Lower leg skin (tissue), 4 donors: Measurements from ENCODE around the gene TPSD1. TPM values are rescaled to one million over a fixed set of nuclear protein-coding genes. Genes with fewer than 3 reads are reported as not detected.
"Not testable (repeated sequence)": the region's sequence is repeated elsewhere in the genome, so short reads cannot be mapped to it uniquely, and the experiment has no call there.

ENCODE experiments used
- DNase-seq, 2 donors: peaks; one replicate each; pipeline ENCODE4 v3.0.0-alpha.2; 2019; ENCODE audit warnings: low spot score in 2 of 2
- H3K4me3 ChIP-seq: fragments of 200-600 bp; sonication (generic); 2 replicates; pipeline ENCODE4 v1.5.1; 2017; ENCODE audit warnings: mild to moderate bottlenecking, low read depth; ENCODE audit not compliant: poor library complexity, severe bottlenecking
- CTCF ChIP-seq, 3 donors: fragments of 450-650 bp; IDR thresholded peaks; one replicate each; pipeline ENCODE4 v1.5.1; 2016; ENCODE audit warnings: antibody characterized with exemption in 3 of 3, mild to moderate bottlenecking in 3 of 3, moderate library complexity in 2 of 3
- POLR2A ChIP-seq, 2 donors: fragments of 450-650 bp; IDR thresholded peaks; one replicate each; pipeline ENCODE4 v1.6.1; 2016 to 2017; ENCODE audit warnings: antibody characterized with exemption in 2 of 2, mild to moderate bottlenecking in 1 of 2, moderate library complexity in 1 of 2
- whole genome bisulfite sequencing, 2 donors: methylation state at CpG; one replicate each; pipeline ENCODE4 v1.1.5; 2018; 5-methylcytosine and 5-hydroxymethylcytosine counted together
- intact Hi-C: fragments of 100-400 bp; cut with DNase I; formaldehyde crosslinking; loops from one replicate; pipeline ENCODE4 v1.15.0; 2023; ENCODE audit warnings: low total_unique reads
- total RNA-seq, 4 donors: library from RNA; depleted of rRNA; stranded (reverse); fragments of >200 nt; gene quantifications; one replicate each; pipeline ENCODE4 v1.1.0, GENCODE V29; 2016

TPSD1 gene
- total RNA-seq, 4 donors from 2014 or later, result 0.93 to 7.1 (median 2.4) TPM

- no peak overlapping the region for H3K4me3 ChIP-seq
- 35 to 41% methylated on average over 5 of the region's 5 CpGs for WGBS, 2 donors
- intact Hi-C loops, result no loop called here
- TF ChIP-seq CTCF (IDR thresholded peaks at IDR 0.05) (no peak), POLR2A (IDR thresholded peaks at IDR 0.05) (no peak)
- DNase-seq, result no peak
Measured at GRCh38 chr16:1295465-1295864, 39.6 kb downstream of the TPSD1 start.

GRCh38 chr16:1296688-1297017, 40.8 kb downstream of the TPSD1 start:
- H3K4me3 ChIP-seq, intact Hi-C loops, DNase-seq: not testable (repeated sequence)
- WGBS, 2 donors, result 69 to 85% methylated on average over 8 of the region's 8 CpGs

- intact Hi-C loops, result no loop called here
- DNase-seq, result no peak
- 44 to 46% methylated on average over 6 of the region's 6 CpGs for WGBS, 2 donors
Measured at GRCh38 chr16:1297018-1297696, 41.3 kb downstream of the TPSD1 start.

GRCh38 chr16:1298406-1298805, 42.5 kb downstream of the TPSD1 start:
- WGBS, 2 donors, result 92 to 95% methylated on average over 14 of the region's 14 CpGs
- no peak overlapping the region for H3K4me3 ChIP-seq
- DNase-seq, result no peak
- no peak for TF ChIP-seq POLR2A (IDR thresholded peaks at IDR 0.05)
- TF ChIP-seq CTCF (IDR thresholded peaks at IDR 0.05), result no peak
- intact Hi-C loops, result no loop called here

More at GRCh38 chr16:1297018-1297696, 41.3 kb downstream of the TPSD1 start:
- no peak overlapping the region for H3K4me3 ChIP-seq
- no peak for TF ChIP-seq POLR2A (IDR thresholded peaks at IDR 0.05)
- no peak for TF ChIP-seq CTCF (IDR thresholded peaks at IDR 0.05)

GRCh38 chr16:1299012-1299867, 43.4 kb downstream of the TPSD1 start:
- TF ChIP-seq POLR2A (IDR thresholded peaks at IDR 0.05), result no peak
- no peak for TF ChIP-seq CTCF (IDR thresholded peaks at IDR 0.05)
- intact Hi-C loops, result no loop called here
- DNase-seq, result no peak
- 49 to 52% methylated on average over 28 to 31 of the region's 31 CpGs for WGBS, 2 donors
- no peak overlapping the region for H3K4me3 ChIP-seq

- 58 to 64% methylated on average over 12 of the region's 12 CpGs for WGBS, 2 donors
- H3K4me3 ChIP-seq, result no peak overlapping the region
- intact Hi-C loops, result no loop called here
- DNase-seq, result no peak
- no peak for TF ChIP-seq CTCF (IDR thresholded peaks at IDR 0.05)
Measured at GRCh38 chr16:1299868-1300203, 44.0 kb downstream of the TPSD1 start.
